Stimulated activated CD4-positive, alpha-beta T cell treated with anti-CD3 and anti-CD28 coated beads, Interleukin-15, amount 100 ng/mL, for 24 hours (primary cell): ENCODE data around the gene MUSK.

ENCODE experiments used
- DNase-seq: peaks from one replicate; pipeline ENCODE4 v3.0.0-alpha.2; 2020

The MUSK gene

DNA sequence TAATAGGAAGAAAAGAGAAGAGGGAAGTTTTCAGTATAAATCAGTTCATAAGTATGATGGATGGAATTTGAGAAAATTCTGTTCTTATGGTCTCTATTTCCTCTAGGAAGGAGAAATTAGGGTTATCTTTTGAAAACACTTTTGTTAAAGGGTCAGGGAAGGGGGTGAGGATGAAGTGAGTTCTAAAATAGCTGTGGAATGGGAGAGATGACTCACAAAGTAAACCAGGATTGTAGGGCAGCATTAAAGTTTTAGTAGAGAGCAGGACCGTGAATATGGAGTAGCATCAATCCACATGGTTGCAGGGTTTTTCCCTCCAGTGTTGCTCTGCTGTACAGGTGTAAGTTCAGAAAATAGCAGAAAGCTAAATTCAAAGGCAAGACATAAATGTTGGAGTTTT lies 32.4 kb downstream of the MUSK start:
- DNase-seq: no peak

DNA sequence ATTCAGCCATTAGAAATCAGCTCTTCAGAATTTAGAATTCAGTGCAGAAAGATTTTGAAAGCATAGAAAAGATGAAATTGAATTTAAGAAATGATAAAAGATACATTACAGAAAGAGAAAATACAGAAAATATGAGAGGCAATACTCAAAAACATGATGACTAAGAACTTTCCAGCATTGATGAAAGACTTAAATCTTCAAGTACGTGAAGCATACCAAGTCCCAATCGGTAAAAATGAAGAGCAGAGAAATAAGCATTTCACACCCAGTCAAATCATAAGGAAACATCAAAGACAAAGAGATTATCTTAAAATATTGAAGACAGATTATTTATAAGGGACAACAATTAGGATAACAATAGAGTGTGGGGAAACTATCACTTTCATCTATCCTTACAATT lies 35.1 kb downstream of the MUSK start:
- DNase-seq: no peak

DNA sequence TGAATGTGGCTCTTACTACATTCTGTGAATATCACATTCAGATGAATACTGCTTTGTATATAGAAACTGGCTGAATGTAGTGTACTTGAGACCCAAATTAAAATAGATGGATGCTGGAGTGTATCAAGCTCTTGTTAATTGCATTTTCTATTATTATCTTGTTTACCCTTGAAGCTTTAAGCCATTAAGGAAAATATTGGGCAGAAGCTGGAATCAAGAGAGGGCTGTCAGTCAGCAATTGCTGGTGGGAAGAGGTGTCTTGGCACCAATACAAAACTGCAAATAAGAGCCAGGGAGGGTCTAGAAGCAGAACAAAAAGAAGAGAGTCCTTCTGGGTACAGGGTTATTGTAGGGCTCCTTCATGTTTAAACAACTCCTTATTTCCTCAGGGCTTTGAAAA lies 38.8 kb downstream of the MUSK start:
- no peak for DNase-seq

DNA sequence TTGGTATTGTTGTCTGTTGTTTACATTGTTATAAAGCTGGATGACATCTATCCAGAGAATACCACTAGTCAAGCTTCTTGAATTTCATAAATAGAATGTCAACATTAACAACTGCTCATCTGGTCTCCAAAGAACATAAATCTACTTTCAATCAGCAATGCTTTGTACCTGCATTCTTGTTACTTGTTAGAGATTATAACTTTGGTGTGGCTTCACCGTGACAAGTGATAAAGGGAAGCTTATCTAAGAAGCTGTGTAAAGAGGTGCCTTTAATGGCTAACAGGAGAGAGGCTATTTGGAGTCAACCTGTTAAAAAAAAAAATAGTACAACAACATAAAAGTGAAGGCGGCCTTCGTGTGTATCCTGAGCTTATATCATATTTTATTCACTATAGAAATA lies 41.8 kb downstream of the MUSK start:
- no peak for DNase-seq

DNA sequence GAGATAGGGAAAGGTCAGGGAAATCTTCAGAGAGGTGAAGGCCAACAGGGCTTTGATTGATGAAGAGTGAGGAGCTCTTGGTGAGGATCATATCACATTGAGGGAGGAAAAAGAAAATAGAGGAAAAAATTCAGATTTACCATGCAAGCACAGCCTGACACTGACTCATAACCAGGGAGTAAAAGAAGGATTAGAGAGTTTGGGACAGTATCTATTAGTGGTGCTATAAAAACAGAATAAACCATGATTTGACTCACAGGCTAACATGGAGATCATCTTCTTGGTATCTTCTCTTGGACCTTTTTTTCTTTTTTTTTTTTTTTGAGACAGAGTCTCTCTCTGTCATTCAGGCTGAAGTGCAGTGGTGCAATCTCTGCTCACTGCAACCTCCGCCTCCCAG lies 44.4 kb downstream of the MUSK start:
- no peak for DNase-seq

DNA sequence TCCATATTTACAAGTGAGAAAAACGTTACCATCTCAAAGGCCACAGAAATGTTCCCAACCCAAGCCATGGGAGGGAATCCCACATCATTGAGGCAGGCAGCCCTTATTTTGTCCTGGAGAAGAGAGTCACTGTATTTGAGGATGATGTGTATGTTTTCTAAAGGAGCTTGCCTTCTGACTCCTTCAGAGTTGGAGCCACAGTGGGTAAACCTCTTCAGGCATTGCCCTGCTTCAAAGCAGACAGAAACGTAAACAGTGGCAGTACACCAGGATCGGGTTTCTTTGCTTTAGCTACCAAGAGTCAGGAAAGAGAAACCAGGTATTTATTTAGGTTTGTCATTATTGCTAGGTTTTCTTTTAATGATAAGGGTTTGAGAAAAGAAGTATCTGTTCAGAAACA lies 45.7 kb downstream of the MUSK start:
- no peak for DNase-seq

DNA sequence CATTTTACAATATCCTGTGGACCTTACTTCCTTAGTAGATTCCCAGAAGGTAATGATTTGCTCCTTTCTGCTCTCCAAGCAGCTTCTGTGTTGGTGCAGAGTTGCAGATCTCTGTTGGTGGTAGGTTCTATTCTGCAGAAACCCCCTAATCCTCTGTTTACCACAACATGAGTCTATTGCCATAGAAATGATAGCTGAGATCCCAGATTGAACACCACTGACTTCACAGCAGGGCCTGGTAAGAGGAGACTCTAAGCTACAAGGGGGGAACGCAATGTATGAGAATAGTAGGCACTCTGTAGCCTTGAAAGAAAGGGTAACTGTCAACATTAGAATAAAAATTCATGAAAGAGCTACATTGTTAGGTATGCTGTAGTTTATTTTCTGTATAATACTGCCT lies 59.5 kb downstream of the MUSK start:
- no peak for DNase-seq

DNA sequence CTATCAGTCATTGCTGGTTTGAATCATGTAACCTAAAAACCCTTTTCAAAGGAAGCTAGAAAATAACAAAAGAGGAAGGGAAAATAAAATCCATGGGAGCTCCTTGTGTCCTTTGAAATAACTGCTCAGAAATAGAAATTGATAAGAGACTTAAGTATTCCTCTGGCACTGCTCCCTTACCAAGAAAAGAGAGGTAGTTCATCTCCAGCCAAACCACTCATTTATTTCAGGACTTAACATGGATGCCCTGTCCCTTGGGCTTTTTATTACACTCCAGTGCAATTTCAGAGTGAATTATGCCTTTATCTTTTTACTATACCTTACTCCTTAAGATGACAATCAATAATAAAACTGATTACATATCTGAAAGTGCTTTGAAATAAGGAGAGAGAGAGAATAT lies 61.0 kb downstream of the MUSK start:
- DNase-seq: no peak

DNA sequence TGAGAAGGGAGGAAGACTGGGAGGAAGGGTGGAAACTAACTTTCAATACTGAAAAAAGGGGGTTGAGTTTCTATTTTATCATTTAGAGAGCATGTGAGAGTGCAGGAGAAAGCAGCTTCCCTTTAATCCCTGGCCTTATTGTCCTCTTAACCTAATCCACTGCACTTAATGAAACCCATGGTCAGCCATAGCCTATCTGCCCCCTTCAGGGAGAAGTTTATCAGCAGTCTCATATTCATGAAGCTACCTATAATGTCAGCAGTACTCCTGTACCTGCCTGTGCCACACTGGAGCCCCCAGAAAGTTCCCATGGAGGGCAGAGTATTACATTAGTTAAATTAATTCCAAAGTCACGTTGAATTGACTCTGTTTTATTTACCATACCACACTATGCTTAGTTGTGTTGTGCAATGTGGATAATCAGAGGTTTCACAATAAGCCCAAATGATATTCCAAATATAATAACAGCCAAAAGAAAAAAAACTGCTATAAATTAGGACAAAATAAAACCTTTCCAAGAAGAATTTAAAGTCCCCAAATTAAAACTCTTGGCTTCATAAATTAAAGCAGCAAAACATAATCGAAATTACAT lies 62.9 kb downstream of the MUSK start:
- DNase-seq: no peak

DNA sequence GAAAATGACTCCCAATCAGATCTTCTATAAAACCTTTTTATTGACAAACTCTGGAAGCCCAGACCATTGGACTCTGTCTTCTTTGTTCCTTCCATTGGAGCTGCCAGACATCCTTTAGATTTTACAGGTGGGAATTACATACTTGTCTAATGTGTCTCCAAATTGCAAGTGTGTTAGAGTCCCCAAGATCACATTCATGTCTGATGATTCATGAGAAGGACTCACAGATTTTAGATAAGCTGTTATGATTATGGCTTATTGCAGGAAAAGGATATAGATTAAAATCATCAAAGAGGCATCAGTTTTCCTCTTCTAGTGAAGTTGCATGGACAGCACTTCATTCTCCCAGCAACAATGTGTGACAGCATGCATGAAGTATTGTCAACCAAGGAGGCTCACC lies 70.4 kb downstream of the MUSK start:
- DNase-seq: no peak

DNA sequence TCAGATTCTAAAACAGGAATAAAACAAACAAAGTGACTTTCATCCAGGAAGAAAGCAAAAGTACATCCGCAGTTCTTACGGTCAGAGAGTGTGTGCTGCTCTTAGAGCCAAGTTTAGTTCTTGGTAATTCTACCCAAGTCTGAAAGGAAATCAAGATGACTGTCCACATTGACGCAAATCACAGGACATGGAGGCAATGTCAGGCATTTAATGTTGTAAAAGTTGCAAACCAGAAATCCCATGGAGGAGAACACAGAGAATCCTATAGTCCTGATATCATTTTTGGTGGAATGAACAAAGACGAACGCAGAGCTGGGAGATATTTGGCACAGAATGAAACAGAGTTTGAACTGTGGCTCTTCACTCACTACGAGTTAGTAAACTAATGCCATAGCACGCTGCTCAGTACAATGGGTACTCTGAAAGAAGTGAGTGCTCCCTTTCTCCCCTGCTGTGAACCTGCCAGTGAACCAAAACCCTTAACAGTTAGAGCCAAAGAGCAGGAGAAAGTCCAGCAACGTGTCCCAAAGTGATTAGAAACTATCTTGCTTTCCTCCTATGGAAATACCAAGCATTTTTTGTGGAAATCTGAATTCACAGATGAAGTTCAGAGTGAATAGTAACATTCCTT lies 74.3 kb downstream of the MUSK start:
- DNase-seq: no peak

DNA sequence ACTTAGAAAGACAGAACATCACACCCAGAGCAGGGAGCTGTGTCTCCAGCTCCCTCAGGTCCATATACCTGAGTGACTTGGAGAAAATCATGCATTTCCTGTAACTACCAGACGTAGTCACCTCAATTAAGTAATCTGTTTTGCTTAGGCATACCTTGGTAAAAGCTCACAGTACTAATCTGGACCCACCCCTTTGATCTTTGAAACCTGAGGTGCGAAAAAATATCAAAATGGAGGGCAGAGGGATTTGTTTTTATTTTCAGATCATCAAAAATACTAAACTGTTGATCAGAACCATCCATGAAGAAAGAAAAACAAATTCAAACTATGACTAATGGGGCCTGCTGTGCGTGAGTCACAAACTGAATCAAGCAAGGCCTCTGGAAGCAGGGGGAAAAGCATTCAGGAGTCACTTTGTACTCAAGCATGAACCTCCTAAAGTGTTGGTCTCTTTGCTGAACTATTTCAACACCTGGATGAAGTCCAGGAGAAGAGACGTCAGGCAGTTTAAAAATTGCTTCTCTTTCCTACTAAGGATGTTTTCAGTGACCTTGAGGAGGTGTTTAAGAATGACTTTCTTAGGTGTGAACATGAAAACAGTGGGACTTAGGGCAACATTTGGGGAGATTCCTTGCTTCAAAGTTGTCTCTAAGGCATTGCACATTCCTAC lies 76.3 kb downstream of the MUSK start:
- no peak for DNase-seq

DNA sequence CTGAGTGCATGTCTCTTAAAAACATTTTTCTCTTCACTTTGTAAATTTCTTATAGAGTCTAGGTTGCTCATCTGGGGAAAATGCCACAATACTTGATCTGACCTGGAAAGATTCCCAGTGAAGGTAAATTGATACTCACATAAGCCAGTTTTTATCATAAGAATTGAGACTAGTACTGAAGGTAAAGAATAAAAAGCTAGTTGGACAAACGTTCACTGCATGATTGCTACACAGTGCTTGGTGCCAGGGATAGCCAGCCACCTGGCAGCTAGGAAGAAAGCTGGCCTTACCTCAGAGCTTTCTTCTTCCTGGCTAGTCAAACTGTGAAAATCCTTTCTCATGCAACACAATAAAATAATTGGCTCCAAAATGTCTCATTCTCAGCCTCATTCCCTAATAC lies 77.1 kb downstream of the MUSK start:
- DNase-seq: no peak

DNA sequence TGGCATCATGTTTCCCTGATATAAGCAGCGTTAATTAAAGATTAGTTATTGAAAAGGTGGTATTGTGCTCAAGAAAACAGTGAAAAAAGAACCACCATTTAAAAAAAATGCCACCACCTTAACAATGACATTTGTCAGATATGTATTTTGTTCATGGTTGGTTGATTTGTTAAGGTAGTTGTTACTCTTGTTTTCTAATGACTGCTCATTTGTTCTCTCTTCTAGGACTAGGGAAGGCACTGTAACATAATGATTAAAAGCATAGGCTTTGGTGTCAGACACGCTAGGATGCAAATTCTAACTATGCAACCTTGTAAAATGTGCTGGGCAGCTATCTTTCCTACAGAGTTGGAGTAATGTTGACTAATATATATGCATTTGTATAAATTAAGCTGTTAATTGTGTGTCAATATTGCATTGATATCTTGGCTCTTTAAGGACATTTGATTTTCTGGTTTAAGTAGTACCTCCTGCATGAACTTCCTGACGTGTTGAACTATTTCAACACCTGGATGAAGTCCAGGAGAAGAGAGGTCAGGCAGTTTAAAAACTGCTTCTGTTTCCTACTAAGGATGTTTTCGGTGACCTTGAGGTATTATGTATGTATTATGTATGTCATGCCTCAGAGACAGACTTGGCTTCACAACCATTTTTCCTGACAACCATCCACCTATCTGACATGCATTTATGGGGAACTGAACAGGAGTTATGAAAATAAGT lies 77.8 kb downstream of the MUSK start:
- no peak for DNase-seq

DNA sequence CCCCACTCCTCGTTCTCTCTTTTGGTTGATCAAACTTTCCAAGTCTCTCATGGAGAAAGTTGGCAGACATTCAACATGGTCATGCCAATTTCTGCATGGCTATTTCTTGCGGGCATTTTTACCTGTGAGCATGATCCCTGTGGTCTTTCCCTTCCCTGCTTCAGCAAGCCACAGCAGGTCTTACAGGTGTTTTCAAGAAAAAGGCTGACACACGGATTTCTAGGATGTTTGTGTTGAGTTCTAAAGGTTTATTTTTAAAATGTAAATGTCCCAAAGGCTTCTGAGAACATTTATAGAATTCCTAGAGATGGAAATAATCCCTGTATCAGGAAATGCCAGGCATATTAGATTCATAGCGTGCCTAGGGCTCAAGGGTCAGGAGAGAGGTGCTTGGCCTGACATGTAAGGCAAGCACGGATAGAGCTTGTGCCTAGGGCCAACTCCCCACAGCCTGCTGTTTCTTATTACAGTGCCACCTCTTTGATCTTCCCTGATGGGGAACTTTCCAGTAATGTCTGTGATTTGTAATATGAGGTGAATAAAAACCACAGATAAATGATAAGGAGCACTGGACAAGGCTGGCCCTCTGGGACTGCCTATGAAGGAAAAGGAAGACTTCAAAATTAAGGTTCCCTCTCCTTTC lies 79.8 kb downstream of the MUSK start:
- no peak for DNase-seq

DNA sequence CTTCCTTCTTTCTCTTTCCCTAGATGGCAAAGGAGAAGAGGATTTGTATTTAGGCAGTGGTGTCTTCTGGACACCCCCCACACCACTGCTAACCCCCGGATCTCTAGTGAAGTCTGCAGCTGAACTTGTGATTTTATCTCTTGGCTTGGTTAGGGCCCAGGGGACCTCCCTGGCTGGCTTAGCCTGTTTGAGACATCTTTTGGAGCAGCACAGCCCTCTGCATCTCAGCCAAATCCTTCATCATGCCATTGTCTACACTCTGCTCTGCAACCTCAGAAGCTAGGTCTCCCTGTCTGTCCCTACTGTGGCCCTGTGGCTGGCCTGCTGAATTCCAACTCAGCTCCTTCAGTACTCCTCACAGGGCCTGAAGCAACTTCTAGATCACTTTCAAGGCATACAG lies 81.7 kb downstream of the MUSK start:
- DNase-seq: no peak

DNA sequence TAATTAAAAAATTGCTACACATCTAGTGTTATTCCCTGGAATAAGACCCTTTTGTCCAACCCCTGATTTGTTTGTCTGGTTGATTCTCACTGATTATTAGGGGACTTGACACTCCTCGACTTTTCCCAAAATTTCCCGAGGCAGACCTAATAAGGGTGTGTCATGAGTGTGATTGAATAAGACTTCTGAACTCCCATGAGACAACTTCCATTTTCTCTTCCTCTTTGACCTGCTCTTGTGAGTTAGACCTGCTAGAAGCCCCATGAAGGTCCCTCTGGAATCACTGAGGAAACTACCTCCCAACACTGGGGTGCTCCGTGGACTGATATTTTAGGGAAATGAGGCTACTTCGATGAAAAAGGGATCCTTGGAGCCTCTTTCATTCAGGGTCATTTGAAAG lies 83.4 kb downstream of the MUSK start:
- DNase-seq: no peak

DNA sequence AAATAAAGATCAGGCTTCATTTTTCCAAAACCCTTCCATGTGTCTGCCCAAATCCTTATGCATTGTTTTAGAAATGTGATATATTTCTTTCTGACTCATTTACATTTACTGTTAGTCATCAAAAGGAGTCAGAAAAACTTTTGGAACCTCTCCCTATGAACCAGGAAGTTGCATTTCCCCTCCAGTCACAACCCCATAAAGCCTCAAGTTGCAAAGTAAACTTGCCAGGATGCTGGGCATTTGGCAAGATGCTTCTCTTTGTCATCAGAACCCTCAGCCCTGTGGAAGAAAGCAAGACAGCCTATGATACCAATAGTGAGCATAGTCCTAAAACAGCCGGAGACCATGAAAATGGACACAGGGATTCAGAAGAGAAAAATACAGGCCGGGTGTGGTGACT lies 84.2 kb downstream of the MUSK start:
- DNase-seq: no peak

DNA sequence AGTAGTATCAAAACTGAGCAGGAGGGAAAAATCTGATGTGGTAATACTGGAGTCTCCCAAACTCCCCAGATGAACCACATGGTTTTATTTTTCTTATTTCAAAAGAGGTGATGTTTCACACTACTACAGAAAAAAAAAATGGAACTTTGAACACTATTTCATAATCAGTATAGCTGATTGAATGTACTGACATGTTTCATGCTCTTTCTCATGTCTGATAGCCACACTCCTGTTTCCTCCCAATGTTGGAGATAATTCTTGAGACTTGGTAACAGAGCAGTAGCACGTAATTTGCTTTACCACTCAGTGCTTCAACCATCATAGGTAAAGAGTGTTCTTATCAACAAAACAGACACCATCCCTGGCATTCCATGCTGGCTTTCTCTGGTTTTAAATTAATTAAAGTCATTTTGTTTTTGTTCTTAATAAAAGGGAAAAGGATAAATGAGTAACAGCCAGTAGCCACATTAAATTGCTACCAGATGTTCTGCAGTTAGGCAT lies 85.2 kb downstream of the MUSK start:
- DNase-seq: no peak

DNA sequence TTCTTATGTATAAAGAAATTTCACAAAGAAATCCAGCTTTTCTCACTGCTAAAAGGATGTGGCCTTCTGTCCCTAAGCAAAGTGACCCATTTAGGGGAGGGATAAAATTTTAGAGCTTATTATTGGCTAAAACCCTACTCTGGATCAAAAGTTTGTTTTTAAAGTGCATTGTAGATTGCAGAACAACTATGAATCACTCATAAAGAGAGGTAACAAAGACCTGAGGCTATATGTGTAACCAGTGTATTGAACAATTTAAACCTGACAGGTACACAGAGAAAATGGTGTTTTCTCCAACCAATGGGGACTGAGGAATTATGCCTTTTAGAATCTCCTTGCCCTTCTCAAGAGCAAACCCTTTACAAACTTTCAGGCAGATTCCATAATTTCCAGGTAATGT lies 86.6 kb downstream of the MUSK start:
- DNase-seq: no peak

DNA sequence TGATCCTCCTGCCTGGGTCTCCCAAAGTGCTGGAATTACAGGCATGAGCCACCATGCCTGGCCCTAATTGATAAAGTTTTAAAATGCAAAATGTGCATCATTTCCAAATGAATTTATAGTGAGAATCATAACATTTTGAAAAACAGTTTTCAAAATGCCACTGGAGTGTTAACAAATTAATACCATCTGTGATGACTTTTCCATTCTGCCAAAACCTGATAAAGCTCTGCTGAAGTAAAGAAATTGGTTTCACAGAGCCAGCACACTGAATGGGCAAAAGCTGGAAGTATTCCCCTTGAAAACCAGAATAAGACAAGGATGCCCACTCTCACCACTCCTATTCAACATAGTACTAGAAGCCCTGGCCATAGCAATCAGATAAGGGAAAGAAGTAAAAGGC lies 89.6 kb downstream of the MUSK start:
- no peak for DNase-seq

DNA sequence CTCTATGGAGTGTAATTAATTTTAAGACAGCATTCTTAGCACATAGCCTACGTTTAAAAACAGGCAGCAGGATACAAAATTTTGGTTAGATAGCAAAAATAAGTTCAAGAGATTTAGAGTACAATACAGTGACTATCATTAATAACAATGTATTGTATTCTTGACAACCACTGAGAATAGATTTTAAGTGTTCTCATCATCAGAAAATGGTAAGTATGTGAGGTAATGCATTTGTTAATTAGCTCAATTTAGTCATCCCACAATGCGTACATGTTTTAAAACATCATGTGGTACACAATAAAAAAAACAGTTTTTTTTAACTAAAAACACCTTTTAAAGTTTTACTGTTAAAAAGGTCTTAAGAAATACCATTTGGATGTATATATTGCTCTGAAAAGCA lies 94.2 kb downstream of the MUSK start:
- no peak for DNase-seq

DNA sequence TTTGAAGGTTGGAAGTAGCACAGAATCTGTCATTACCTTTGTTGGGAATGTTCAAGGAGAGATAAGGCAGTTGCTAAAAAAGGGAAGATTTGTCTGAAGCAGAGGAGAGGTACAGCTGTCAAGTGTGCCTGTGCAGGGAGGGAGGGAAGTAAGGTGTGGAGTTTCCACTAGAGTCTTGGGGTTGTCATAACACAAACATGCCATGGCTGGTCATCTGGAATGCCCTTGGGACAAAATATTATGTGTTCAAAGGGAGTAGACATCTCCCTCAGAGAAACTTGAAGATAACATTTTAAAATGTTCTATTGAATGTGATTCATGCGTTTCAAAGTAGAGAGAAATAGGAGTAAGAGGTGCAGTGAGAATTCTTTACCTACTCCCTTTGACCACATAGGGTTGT lies 95.0 kb downstream of the MUSK start:
- no peak for DNase-seq

DNA sequence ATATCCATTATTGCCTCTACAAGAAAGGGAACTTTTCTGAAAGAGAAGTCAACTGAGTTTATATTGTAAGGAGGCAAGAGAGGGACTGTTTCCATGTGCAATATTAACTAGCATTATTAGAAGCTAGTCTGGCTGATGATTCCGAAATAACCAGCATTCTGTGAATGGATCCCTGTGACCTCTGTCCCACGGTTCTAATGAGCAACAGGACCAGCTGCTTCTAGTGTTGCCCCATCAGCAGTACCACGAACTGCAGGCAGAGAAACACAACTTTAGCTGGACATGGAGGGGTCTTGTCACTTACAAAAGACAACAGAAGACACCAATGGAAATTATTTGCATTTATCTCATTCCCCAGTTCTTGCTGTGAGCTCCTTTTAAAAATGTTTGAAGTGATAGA lies 95.4 kb downstream of the MUSK start:
- DNase-seq: no peak
